Measurements from ENCODE around the gene MLLT10.

GRCh38 chr10:21661935-21662334, 127.9 kb downstream of the MLLT10 start:
- TF ChIP-seq TAF1 (IDR thresholded peaks at IDR 0.05; ENCODE audit: borderline replicate concordance, insufficient read depth, low read length) (no peak), REST (IDR thresholded peaks at IDR 0.05; ENCODE audit: insufficient read depth in 1 of 2, low read depth in 2 of 2, low read length in 2 of 2) (no peak)
